Ishikawa (cell line): ENCODE measurements around the gene DUSP22.

Experiments used
- CEBPB ChIP-seq: IDR thresholded peaks from 2 replicates; pipeline ENCODE4 v1.6.1; 2012
- RAD21 ChIP-seq: IDR thresholded peaks from 2 replicates; pipeline ENCODE4 v1.6.1; 2012; ENCODE audit warnings: low read depth

DNA sequence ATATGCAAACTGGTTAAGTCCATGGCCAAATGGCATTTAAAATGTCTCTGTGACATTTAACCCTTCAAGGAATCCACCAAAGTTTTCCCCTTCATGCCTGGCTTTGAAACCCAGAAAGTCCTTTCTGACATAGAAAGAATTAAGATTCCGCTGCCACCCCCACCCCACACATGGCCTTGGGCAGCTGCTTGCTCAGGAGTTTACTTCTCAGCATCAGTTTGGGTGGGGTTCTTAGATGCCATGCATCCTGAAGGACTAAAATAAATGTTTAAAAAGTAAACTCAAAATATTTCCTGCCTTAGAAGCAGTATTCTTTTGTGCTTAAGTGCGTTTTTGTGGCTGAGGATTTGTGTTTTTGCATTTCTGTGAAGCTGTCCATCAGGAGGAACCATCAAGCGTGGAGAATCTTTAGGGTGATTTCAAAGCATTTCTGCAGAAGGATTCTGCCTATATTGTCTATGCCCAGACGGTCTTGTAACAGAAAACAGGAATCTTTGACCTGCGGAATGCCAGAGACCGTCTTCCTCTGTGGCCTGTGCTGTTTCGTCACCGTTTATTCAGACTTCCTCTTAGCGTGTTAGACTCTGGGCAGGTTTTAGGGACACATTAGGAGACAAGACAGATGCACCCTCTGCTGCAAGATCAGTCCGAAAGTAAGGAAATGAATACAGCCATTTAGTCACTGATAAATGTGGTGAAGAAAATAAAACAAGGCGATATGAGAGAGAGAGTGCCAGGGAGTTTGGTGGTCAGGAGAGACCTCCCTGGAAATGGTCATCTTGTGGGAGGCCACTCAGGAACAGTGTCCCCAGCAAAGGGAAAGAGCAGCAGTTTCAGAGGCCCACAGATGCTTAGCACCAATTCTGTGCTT is 6.2 kb downstream of the DUSP22 start:
- TF ChIP-seq RAD21, result no peak
- no peak for TF ChIP-seq CEBPB
